ENCODE results near the gene PFKFB4.

The PFKFB4 gene

GRCh38 chr3:48472923-48473616 lies 83.5 kb downstream of the PFKFB4 start:
- H3K4me3 ChIP-seq (replicated peaks; ENCODE audit: low read depth, low read length): peak overlapping the region; percentile 87
- peak; percentile 86 for DNase-seq (ENCODE audit: extremely low read depth, low read depth)
- TF ChIP-seq, protein P1, sequence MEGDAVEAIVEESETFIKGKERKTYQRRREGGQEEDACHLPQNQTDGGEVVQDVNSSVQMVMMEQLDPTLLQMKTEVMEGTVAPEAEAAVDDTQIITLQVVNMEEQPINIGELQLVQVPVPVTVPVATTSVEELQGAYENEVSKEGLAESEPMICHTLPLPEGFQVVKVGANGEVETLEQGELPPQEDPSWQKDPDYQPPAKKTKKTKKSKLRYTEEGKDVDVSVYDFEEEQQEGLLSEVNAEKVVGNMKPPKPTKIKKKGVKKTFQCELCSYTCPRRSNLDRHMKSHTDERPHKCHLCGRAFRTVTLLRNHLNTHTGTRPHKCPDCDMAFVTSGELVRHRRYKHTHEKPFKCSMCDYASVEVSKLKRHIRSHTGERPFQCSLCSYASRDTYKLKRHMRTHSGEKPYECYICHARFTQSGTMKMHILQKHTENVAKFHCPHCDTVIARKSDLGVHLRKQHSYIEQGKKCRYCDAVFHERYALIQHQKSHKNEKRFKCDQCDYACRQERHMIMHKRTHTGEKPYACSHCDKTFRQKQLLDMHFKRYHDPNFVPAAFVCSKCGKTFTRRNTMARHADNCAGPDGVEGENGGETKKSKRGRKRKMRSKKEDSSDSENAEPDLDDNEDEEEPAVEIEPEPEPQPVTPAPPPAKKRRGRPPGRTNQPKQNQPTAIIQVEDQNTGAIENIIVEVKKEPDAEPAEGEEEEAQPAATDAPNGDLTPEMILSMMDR (IDR thresholded peaks at IDR 0.05; ENCODE audit: low read depth, low read length, missing control alignments): peak; percentile 43

DNA sequence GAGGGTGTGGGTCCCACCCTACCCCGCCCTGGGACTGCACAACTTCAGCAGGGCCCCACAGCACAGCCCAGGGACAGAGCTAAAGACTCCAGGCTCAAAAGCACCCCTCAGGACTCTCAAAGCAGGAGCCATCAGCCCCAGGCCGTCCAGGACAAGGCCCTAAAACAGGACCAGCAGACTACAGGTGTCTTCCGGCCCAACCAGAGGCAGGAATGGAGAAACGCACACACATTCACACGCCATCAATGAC lies 84.0 kb downstream of the PFKFB4 start:
- no peak for DNase-seq (ENCODE audit: extremely low read depth, low read depth)
- TF ChIP-seq, protein P1 (IDR thresholded peaks at IDR 0.05; ENCODE audit: low read depth, low read length, missing control alignments): no peak
- peak overlapping the region; percentile 87 for H3K4me3 ChIP-seq (replicated peaks; ENCODE audit: low read depth, low read length)

GRCh38 chr3:48470286-48470685 lies 86.3 kb downstream of the PFKFB4 start:
- TF ChIP-seq, protein P1 (IDR thresholded peaks at IDR 0.05; ENCODE audit: low read depth, low read length, missing control alignments): no peak
- no peak overlapping the region for H3K4me3 ChIP-seq (replicated peaks; ENCODE audit: low read depth, low read length)
- DNase-seq (ENCODE audit: extremely low read depth, low read depth): no peak

- TF ChIP-seq, protein P1 (IDR thresholded peaks at IDR 0.05; ENCODE audit: low read depth, low read length, missing control alignments): no peak
- H3K4me3 ChIP-seq (replicated peaks; ENCODE audit: low read depth, low read length): no peak overlapping the region
- DNase-seq (ENCODE audit: extremely low read depth, low read depth): no peak
These were observed 87.3 kb downstream of the PFKFB4 start for GRCh38 chr3:48469046-48469915.

- no peak overlapping the region for H3K4me3 ChIP-seq (replicated peaks; ENCODE audit: low read depth, low read length)
- TF ChIP-seq, protein P1 (IDR thresholded peaks at IDR 0.05; ENCODE audit: low read depth, low read length, missing control alignments): no peak
- DNase-seq (ENCODE audit: extremely low read depth, low read depth): no peak
These were observed 88.3 kb downstream of the PFKFB4 start for GRCh38 chr3:48468329-48468731.

Measured in HFF-Myc (cell line).